Gastroesophageal sphincter (tissue), 4 donors: Measurements from ENCODE around the gene SNX25. TPM values are rescaled to one million over a fixed set of nuclear protein-coding genes. Genes with fewer than 3 reads are reported as not detected.

Source experiments
- ATAC-seq: fragments of 150-250 bp; one replicate; pipeline ENCODE4 v1.9.1; 2016; ENCODE audit warnings: mild to moderate bottlenecking, moderate library complexity
- H3K27ac ChIP-seq, 4 donors: fragments of 200-600 bp; sonication (generic) in 3 of 4; 1 replicate in 3 of 4; 2 replicates in 1 of 4; pipeline ENCODE4 v1.5.1; 2016 to 2019
- H3K27me3 ChIP-seq: fragments of 200-600 bp; sonication (generic); one replicate; pipeline ENCODE4 v1.5.1; 2019
- H3K36me3 ChIP-seq, 2 donors: fragments of 200-600 bp; sonication (generic); one replicate each; pipeline ENCODE4 v1.5.1; 2019; ENCODE audit warnings: control low read depth in 1 of 2
- H3K4me1 ChIP-seq, 3 donors: fragments of 200-600 bp; sonication (generic); 1 replicate in 2 of 3; 2 replicates in 1 of 3; pipeline ENCODE4 v1.5.1; 2016 to 2019; ENCODE audit warnings: control low read depth in 2 of 3
- H3K4me3 ChIP-seq, 2 donors: fragments of 200-600 bp; sonication (generic); one replicate each; pipeline ENCODE4 v1.5.1; 2019; ENCODE audit warnings: mild to moderate bottlenecking in 1 of 2, moderate library complexity in 1 of 2
- H3K9me3 ChIP-seq, 3 donors: fragments of 200-600 bp; sonication (generic); one replicate each; pipeline ENCODE4 v1.5.1; 2017 to 2019; ENCODE audit warnings: control low read depth in 2 of 3
- EP300 ChIP-seq: sonication (generic); formaldehyde crosslinking; IDR thresholded peaks from one replicate; pipeline ENCODE4 v1.6.1; 2017; ENCODE audit warnings: antibody characterized with exemption, mild to moderate bottlenecking
- POLR2A ChIP-seq, 2 donors: fragments of 450-650 bp; IDR thresholded peaks; one replicate each; pipeline ENCODE4 v1.6.1; 2017; ENCODE audit warnings: antibody characterized with exemption in 2 of 2, mild to moderate bottlenecking in 2 of 2, moderate library complexity in 1 of 2
- POLR2AphosphoS5 ChIP-seq: sonication (generic); formaldehyde crosslinking; IDR thresholded peaks from one replicate; pipeline ENCODE4 v1.6.1; 2017; ENCODE audit warnings: antibody characterized with exemption
- WGBS, 2 donors: methylation state at CpG; one replicate each; pipeline ENCODE4 v1.1.5; 2018; ENCODE audit warnings: low coverage in 1 of 2; 5-methylcytosine and 5-hydroxymethylcytosine counted together
- total RNA-seq, 4 donors: library from RNA; depleted of rRNA; stranded (reverse); fragments of >200 nt; gene quantifications; one replicate each; pipeline ENCODE4 v1.1.0, GENCODE V29; 2016
- TF ChIP-seq, protein P1 (sequence below), 4 experiments: fragments of 200-600 bp in 2 of 4; fragments of 450-650 bp in 2 of 4; sonication (generic) in 1 of 4; IDR thresholded peaks; one replicate each; pipeline ENCODE4 v1.5.1; 2017 to 2019; ENCODE audit warnings: antibody characterized with exemption in 4 of 4, mild to moderate bottlenecking in 2 of 4, moderate library complexity in 2 of 4

Gene SNX25
- total RNA-seq, 4 donors from 2014 or later: 17.9 to 30.5 (median 24.9) TPM

DNA sequence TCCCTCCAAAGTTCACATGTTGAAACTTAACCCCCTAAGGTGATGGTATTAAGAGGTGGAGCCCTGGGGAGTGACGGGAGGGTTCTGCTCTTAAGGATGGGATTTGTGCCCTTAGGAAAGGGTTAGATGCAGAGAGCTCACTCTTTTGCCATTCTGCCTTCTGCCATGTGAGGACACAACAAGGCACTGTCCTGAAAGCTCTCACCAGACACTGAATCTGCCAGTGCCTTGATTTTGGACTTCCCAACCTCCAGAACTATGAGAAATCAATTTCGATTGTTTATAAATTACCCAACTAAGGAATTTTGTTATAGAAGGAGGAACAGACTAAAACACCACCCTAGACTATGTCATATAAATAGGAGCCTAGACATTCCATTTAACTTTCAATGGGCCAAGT lies 174.7 kb downstream of the SNX25 start:
- TF ChIP-seq POLR2A (IDR thresholded peaks at IDR 0.05): no peak
- TF ChIP-seq POLR2AphosphoS5: no peak
- TF ChIP-seq, protein P1, sequence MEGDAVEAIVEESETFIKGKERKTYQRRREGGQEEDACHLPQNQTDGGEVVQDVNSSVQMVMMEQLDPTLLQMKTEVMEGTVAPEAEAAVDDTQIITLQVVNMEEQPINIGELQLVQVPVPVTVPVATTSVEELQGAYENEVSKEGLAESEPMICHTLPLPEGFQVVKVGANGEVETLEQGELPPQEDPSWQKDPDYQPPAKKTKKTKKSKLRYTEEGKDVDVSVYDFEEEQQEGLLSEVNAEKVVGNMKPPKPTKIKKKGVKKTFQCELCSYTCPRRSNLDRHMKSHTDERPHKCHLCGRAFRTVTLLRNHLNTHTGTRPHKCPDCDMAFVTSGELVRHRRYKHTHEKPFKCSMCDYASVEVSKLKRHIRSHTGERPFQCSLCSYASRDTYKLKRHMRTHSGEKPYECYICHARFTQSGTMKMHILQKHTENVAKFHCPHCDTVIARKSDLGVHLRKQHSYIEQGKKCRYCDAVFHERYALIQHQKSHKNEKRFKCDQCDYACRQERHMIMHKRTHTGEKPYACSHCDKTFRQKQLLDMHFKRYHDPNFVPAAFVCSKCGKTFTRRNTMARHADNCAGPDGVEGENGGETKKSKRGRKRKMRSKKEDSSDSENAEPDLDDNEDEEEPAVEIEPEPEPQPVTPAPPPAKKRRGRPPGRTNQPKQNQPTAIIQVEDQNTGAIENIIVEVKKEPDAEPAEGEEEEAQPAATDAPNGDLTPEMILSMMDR (IDR thresholded peaks at IDR 0.05): no peak
- no peak for TF ChIP-seq EP300
- no peaks in the 10 kb centered on the region for H3K36me3 ChIP-seq
- no peaks in the 10 kb centered on the region for H3K9me3 ChIP-seq
- H3K27me3 ChIP-seq: no peaks in the 10 kb centered on the region
- 83 to 86% methylated on average over 2 of the region's 2 CpGs for WGBS, 2 donors
- no peak overlapping the region for H3K27ac ChIP-seq
- no peak for ATAC-seq
- H3K4me3 ChIP-seq: no peak overlapping the region
- H3K4me1 ChIP-seq: peaks cover 0 to 9% (median 0%) of the 10 kb centered on the region in 3 donors

DNA sequence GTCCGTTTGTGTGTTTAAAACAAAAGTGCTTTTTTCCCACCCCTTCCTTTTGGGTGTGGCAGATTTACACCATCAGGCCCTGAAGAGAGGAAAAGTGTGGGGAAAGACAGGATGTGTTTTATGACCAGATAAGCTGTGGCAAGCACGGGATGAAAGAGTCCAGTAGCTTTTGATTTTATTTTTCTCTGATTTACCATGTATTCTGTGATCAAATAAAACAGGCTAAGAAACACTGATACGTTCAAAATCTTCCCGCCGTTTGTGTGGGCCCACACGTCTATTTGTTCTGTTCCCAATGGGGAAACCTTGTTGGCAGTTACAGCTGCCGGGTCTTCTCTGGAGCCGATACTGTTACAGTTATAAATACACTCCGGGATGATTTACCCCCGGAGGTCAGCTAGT lies 175.5 kb downstream of the SNX25 start:
- no peaks in the 10 kb centered on the region for H3K9me3 ChIP-seq
- no peak for ATAC-seq
- no peaks in the 10 kb centered on the region for H3K36me3 ChIP-seq
- peak overlapping the region in 1 of 4 donors; percentile 25 for H3K27ac ChIP-seq
- no peak overlapping the region for H3K4me3 ChIP-seq
- no peak for TF ChIP-seq EP300
- TF ChIP-seq POLR2A (IDR thresholded peaks at IDR 0.05): no peak
- TF ChIP-seq, protein P1 (IDR thresholded peaks at IDR 0.05): no peak
- no peak for TF ChIP-seq POLR2AphosphoS5
- peaks cover 0 to 9% (median 0%) of the 10 kb centered on the region in 3 donors for H3K4me1 ChIP-seq
- H3K27me3 ChIP-seq: no peaks in the 10 kb centered on the region
- WGBS, 2 donors: 32% methylated on average over 9 to 10 of the region's 10 CpGs

DNA sequence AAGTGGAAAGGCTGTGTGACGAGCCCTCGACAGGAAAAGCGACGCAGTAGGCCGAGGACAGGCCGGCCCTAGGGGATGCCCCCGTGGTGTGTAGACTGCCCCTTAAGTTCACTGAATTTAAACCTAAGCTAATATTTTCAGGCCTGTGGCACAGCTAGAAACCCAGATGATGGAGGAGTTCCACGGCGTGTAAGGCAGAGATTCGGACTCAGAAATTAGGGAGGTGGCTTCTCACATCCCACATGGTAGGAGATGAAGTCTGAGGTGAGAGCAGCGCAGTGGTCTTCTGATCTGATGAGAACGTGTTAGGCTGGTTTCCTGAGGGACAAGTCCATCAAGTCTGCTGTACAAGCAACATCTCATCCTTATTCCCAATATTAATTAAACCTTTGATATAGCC lies 178.6 kb downstream of the SNX25 start:
- no peaks in the 10 kb centered on the region for H3K36me3 ChIP-seq
- no peaks in the 10 kb centered on the region for H3K9me3 ChIP-seq
- no peaks in the 10 kb centered on the region for H3K27me3 ChIP-seq
- H3K27ac ChIP-seq: no peak overlapping the region
- H3K4me1 ChIP-seq: peaks cover 0 to 9% (median 0%) of the 10 kb centered on the region in 3 donors
- H3K4me3 ChIP-seq: no peak overlapping the region
- TF ChIP-seq POLR2AphosphoS5 (no peak), POLR2A (IDR thresholded peaks at IDR 0.05) (no peak), EP300 (no peak)
- TF ChIP-seq, protein P1 (IDR thresholded peaks at IDR 0.05): no peak
- no peak for ATAC-seq
- WGBS, 2 donors: 90 to 100% methylated on average over 1 to 10 of the region's 12 CpGs

DNA sequence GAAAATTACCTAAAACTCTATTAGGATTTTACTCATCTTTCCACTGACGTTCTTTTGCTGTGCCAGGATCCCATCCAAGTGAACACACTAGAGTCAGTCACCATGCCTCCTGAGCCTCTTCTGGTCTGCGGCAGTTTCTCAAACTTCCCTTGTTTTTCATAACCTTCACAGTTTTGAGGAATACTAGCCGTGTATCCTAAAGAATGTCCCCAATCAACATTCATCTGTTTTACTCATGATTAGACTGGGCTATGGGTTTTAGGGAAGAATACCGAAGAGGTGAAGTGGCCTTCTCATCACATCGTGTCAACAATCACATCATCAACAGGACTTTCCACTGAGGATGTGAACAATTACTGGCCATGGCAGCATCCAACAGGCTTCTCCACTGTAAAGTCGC lies 181.5 kb downstream of the SNX25 start:
- no peak overlapping the region for H3K4me3 ChIP-seq
- no peak for ATAC-seq
- 80 to 94% methylated on average over 6 of the region's 6 CpGs for WGBS, 2 donors
- H3K9me3 ChIP-seq: no peaks in the 10 kb centered on the region
- no peaks in the 10 kb centered on the region for H3K36me3 ChIP-seq
- TF ChIP-seq, protein P1 (IDR thresholded peaks at IDR 0.05): no peak
- TF ChIP-seq POLR2AphosphoS5: no peak
- H3K4me1 ChIP-seq: peaks cover 0 to 13% (median 0%) of the 10 kb centered on the region in 3 donors
- H3K27ac ChIP-seq: no peak overlapping the region
- H3K27me3 ChIP-seq: no peaks in the 10 kb centered on the region

DNA sequence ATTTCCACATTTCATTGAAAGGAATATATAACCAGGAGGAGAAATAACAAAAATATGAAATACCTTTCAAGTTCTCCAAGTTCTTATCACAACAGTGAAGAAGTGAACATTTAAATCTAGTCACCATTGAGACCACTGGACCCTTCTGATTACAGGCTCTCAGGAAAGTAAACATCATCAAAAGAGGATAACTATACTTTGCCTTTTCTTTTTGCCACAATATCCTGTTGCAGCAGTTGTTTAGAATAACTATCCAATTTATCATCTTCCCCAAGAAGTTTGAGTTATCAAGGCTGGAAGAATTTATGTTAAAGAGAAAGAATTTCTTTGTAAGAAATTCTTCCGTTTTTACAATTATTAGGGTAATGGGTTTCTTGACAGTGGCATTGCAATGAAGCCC lies 182.8 kb downstream of the SNX25 start:
- no peaks in the 10 kb centered on the region for H3K27me3 ChIP-seq
- TF ChIP-seq EP300: no peak
- no peak for TF ChIP-seq POLR2AphosphoS5
- TF ChIP-seq POLR2A (IDR thresholded peaks at IDR 0.05): no peak
- TF ChIP-seq, protein P1 (IDR thresholded peaks at IDR 0.05): no peak
- 58 to 93% methylated on average over 1 of the region's 1 CpG for WGBS, 2 donors
- H3K9me3 ChIP-seq: no peaks in the 10 kb centered on the region
- no peak for ATAC-seq
- H3K36me3 ChIP-seq: no peaks in the 10 kb centered on the region
- peaks cover 0 to 15% (median 2%) of the 10 kb centered on the region in 3 donors for H3K4me1 ChIP-seq
- no peak overlapping the region for H3K4me3 ChIP-seq
- H3K27ac ChIP-seq: no peak overlapping the region
